Suppressor macrophage treated with lipopolysaccharide for 4 hours (primary cell): Measurements from ENCODE around the gene SGMS1.

Experiments
- DNase-seq: peaks from one replicate; pipeline ENCODE4 v3.0.0-alpha.2; 2020

SGMS1 gene

GRCh38 chr10:50531388-50532077 lies 92.2 kb downstream of the SGMS1 start:
- DNase-seq: no peak

GRCh38 chr10:50529660-50530059 lies 94.1 kb downstream of the SGMS1 start:
- no peak for DNase-seq

DNA sequence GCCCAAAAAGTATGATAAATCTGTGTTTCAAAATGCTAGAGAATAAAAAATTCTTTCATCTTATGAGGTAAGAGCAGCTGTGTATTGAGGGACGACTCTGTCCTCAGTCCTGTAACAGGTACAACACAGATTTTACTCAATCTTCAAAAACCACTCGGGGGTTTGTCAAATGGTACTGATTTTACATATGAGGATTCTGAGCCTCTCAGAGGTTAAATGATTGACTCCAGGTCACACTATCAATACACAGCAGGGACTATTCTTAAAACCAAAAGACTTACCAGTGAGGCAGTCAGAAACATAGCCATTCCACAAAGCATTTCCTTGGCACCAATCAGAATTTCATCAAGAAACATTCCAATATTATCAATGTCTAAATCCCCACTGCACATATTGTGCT lies 95.5 kb downstream of the SGMS1 start:
- DNase-seq: no peak

- DNase-seq: no peak
Observed at GRCh38 chr10:50527442-50528043, 96.2 kb downstream of the SGMS1 start.

- DNase-seq: no peak
Observed at GRCh38 chr10:50526185-50526584, 97.6 kb downstream of the SGMS1 start.

DNA sequence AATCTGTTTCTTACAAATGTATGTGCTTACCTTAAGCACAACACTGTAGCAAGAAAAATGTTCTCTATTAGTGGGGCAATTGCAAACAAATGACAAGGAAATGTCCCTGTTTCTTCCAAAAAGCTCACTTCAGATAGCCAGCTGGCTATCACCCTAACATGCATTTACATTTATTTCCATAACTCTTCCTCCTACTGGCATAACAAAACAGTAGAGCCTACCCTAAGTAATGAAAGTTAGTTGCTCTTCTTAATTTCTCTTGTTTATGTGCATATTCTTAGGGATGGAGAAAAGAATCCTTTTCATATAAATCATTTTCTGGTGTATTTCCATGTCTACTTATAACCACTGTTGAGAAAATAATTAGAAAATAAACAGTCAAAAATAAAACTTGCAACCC lies 100.4 kb downstream of the SGMS1 start:
- DNase-seq: no peak

- DNase-seq: no peak
Observed at GRCh38 chr10:50522908-50523307, 100.8 kb downstream of the SGMS1 start.

DNA sequence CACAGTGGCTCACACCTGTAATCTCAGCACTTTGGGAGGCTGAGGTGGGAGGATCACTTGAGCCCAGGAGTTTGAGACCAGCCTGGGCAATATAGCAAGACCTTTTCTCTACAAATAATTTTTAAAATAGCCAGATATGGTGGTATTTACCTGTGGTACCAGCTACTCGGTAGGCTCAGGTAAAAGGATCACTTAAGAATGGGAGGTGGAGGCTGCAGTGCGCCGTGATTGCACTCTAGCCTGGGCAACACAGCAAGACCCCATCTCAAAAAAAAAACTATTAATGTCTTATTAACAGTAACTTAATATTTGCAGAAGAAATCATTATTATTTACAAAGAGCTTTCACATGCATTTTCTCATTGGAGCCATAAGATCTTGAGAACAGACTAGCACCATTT lies 103.6 kb downstream of the SGMS1 start:
- no peak for DNase-seq

DNA sequence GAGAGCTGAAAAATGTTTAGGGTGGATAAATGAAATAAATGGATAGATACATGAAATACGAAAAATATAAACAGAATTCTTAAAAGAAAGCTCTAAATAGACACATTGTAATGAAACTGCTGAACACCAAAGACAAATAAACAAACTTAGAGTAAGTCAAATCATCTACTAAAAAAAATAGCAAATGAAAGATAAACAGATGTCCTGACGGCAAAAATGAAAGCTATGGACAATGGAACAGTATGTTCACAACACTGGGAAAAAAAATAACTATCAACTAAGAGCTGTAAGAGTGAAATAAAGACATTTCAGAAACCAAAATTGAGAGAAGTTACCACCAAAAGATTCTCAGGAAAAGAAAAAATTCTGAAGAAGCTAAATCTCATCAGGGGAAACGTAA lies 106.1 kb downstream of the SGMS1 start:
- no peak for DNase-seq

GRCh38 chr10:50516171-50516570 lies 107.6 kb downstream of the SGMS1 start:
- no peak for DNase-seq

GRCh38 chr10:50515420-50515819 lies 108.3 kb downstream of the SGMS1 start:
- DNase-seq: no peak

- DNase-seq: no peak
Observed at GRCh38 chr10:50514995-50515394, 108.8 kb downstream of the SGMS1 start.

DNA sequence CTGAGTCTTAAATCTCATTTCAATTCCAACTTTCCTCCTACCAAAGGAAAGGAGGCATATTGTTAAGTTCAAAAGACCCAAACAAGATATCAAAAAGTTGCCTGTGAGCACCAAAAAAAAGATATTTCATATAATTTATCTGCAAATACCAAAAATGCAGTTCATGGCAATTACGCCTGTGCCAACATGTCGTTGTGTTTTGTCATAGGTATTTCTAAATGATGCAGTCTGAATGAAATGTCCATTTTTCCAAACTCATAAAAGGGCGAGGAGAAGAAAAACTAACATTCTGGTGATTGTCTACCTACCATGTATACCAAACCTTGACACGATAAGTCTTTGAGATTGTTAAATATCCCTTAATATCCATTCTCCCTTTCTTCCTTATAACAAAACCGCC lies 109.8 kb downstream of the SGMS1 start:
- no peak for DNase-seq

DNA sequence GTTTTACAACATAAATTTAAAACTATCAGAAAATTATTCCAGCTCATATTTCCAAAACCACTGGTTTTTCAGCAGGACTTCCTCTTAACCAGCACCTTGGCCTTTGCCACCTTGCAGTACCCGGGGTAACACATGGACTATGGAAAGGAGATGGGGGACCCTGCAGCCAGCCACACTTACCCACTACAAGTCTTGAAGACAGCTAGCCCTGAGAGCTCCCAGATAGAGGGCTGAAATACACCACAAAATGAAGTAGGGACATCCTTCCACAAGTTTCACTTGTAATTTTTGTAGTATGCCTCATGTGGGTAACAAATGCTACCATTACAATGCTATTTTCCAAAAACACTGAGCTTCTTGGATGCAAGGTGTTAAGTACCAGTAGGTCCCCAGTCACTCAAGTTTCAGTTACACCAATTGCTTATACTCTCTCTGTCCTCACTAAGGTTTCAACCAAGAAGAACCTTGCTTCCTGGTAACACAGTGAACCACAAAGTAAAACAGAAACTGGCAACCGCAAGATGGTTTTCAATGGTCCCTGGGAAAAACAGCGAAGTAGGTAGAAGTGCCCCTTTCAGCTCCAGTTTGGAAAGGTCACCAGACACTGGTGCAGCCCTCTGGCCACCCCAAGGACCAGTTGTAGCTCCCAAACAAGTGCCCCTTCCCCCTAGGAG lies 110.9 kb downstream of the SGMS1 start:
- no peak for DNase-seq

- no peak for DNase-seq
Observed at GRCh38 chr10:50512214-50512595, 111.6 kb downstream of the SGMS1 start.

GRCh38 chr10:50511492-50512213 lies 112.1 kb downstream of the SGMS1 start:
- no peak for DNase-seq

- no peak for DNase-seq
Observed at GRCh38 chr10:50510517-50511473, 113.0 kb downstream of the SGMS1 start.

DNA sequence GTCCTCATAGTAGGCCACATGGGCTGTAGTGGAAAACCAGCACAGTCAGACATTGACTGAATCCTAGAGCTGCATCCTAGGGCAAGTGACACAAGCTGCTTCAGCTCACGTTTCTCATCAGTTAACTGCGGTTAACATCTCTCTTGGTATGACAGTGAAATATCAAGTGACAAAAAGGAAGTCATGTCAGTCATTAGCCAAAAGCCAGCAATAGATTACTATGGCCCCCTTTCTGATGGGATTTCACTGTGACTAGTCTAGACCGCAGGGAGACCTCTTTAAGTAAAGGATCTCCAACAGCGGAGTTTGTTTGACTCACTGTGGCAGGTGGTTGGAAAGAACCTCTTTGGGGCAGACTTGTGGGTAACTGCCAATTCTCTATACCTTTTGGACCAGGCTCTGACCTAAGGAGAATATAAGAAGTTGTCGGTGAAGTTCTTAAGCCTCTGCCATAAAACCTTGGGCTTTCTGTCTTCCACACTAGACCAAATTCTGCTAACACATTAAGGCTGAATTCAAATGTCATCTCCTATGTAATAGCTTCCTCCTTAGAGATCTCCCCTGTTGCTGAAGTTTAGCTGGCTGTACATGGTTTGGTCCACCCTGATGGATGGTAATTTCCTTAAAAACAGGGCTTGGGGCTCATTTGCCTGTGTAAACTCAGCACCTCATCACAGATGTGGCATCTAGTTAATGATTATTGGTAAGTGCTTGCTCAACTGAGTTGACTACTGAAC lies 115.3 kb downstream of the SGMS1 start:
- no peak for DNase-seq

DNA sequence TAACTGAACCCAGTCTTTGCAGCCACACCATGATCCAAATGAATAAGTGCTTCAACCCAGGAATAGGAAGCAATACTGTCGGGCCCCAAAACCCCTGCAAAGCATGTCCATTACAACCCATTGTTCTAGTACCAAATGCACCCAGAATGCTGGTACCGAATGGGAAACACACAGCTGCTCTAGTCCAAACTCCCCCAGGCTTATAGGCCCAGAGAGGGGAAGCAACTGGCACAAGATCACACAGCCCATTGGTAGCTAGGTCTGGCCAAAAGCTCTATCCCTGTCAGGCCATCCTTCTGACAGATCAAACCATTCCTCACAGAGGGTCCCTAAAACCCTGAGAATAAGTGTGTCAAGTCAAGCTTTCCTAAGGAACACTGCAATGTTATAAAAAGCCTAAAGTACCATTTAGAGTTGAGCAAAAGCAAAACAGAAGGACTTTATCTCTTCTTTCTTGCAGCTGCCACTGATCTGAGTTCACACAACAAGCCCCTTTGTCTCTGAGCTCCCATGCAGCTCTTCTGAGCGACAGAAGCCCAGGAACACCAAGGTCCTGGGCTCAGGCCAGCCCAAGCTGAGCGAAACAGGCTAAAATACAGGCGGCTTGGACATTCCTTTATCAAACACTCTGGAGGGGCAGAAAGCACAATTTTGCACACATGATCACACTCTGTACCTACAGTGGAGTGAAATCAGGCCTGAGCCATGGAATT lies 116.7 kb downstream of the SGMS1 start:
- DNase-seq: no peak

DNA sequence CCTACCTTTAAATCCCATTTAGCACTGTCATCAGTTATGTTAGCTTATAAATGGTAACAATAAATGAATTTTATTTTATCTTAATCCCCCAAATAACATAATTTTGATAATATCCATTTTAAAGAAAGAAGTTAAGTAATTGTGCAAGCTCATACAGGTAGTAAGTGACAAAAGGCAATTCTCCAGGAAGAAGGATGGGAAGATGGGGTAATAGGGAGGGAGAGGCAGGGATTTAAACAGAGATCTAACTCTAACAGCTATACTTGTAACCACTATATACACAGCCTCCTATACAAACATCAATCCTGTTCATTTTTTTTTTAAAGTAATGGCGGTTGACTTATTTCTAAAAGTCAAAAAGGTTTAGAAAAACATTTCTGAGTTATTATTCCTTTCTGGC lies 119.4 kb downstream of the SGMS1 start:
- DNase-seq: no peak

DNA sequence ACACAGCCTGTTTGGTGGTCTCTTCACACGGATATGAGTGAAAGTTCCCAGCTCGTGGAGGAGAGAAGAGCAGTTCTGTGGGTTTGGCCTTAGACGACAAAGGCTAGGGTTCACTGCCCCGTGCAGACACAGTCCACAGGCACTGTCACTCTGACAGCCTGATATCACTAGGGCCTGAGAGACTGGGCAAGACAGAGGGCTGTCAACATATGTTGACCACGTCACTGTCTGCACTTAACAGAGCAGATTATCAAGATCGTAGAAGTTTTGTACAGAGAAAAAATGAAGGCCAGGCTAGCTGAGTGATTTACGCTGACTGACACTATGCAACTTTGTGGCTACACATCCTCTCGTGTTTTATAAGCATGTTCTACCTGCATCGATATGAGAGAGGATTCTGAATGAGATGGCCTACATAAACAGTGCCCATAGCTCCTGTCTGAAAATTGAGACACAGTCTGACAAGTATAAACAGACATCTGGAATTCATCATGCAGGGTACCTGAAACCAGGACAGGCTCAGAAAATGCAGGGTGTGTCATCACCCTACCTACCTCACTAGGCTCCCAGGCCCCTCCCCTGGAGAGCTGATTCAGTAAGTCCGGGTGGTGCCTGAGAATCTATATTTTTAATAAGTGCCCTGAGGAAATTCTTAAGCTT lies 120.0 kb downstream of the SGMS1 start:
- no peak for DNase-seq
